GM19395 (cell line): ENCODE measurements around the gene RPL36A.

ENCODE experiments used
- ATAC-seq: cut with Tn5 transposase; IDR thresholded peaks from one replicate; pipeline ENCODE4 v1.9.1; 2021; ENCODE audit warnings: mild to moderate bottlenecking, moderate library complexity; ENCODE audit not compliant: unreplicated experiment

Gene RPL36A

DNA sequence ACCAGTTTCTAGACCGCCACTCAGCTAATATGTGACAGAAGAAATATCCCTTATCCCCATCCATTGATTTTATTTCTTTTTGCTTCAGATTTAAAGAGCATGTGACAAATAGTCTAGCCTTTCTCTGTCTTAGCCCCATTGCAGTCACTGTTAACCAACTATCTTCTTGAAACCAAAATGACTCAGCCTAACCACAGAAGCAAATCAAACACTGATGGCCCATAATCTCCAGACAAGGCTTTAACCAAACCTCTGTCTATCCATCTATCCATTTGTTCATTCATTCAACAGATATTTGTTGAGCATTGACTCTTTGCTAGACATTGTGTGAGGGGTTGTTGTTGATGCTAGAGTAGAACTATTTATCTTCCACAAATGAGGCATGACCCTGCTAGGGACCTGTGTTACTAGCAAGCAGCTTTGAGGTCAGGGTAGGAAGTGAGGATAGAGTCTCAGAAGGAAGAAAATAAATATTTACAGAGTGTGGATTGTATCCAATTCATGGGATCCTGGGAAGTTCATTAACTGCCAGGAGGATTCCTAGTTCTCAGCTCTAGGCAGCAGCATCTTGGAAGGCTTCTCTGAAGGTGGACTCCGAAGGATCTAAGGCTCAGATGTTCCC lies 39.8 kb downstream of the RPL36A start:
- peak; percentile 96 for ATAC-seq

DNA sequence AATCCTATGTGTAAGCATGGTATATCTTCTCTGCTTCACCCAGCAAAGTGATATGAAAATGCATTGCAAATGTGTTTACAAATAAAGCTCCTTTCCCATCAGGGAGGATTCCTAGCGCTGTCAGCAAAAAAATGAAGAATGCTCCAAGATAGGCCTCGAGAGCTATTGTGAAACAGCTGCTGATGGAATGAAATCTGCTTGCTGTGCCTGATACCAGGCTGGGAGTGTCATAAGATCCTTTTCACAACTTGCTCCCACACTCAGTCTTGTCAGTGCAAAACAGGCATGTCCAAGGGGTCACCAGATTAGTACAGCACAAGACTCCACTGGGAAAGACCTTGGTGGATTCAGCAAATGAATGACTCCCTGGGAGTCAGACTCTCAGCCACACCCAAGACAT lies 51.3 kb downstream of the RPL36A start:
- ATAC-seq: no peak
